GM18858 (cell line): ENCODE results near the gene SYNE1.

ENCODE experiments used
- ATAC-seq: cut with Tn5 transposase; IDR thresholded peaks from one replicate; pipeline ENCODE4 v1.9.1; 2021; ENCODE audit not compliant: unreplicated experiment

SYNE1 gene

GRCh38 chr6:152293404-152293803, 343.8 kb downstream of the SYNE1 start:
- no peak for ATAC-seq

- no peak for ATAC-seq
These were observed 344.6 kb downstream of the SYNE1 start for GRCh38 chr6:152292555-152292954.

GRCh38 chr6:152290693-152291092, 346.5 kb downstream of the SYNE1 start:
- ATAC-seq = no peak

GRCh38 chr6:152277826-152278329, 359.3 kb downstream of the SYNE1 start:
- no peak for ATAC-seq

GRCh38 chr6:152273638-152274037, 363.5 kb downstream of the SYNE1 start:
- no peak for ATAC-seq

GRCh38 chr6:152273002-152273401, 364.2 kb downstream of the SYNE1 start:
- ATAC-seq = no peak

GRCh38 chr6:152272486-152272885, 364.7 kb downstream of the SYNE1 start:
- ATAC-seq = no peak

- peak; percentile 82 for ATAC-seq
These were observed 365.2 kb downstream of the SYNE1 start for GRCh38 chr6:152271776-152272464.

GRCh38 chr6:152270301-152270925, 366.7 kb downstream of the SYNE1 start:
- ATAC-seq = no peak

GRCh38 chr6:152268846-152269442, 368.2 kb downstream of the SYNE1 start:
- ATAC-seq = no peak

GRCh38 chr6:152267967-152268845, 369.0 kb downstream of the SYNE1 start:
- ATAC-seq = no peak

- no peak for ATAC-seq
These were observed 371.5 kb downstream of the SYNE1 start for GRCh38 chr6:152265651-152266050.

GRCh38 chr6:152263582-152263981, 373.6 kb downstream of the SYNE1 start:
- ATAC-seq = no peak

- no peak for ATAC-seq
These were observed 376.0 kb downstream of the SYNE1 start for GRCh38 chr6:152261179-152261578.

- ATAC-seq = no peak
These were observed 377.9 kb downstream of the SYNE1 start for GRCh38 chr6:152259234-152259633.

- ATAC-seq = no peak
These were observed 379.6 kb downstream of the SYNE1 start for GRCh38 chr6:152257581-152257980.

GRCh38 chr6:152250127-152250526, 387.0 kb downstream of the SYNE1 start:
- no peak for ATAC-seq

GRCh38 chr6:152248980-152249379, 388.2 kb downstream of the SYNE1 start:
- no peak for ATAC-seq

GRCh38 chr6:152246554-152247337, 390.4 kb downstream of the SYNE1 start:
- no peak for ATAC-seq

GRCh38 chr6:152244998-152245630, 392.0 kb downstream of the SYNE1 start:
- ATAC-seq = no peak
